Left ventricle myocardium superior (tissue), 1 donor: Measurements from ENCODE around the gene AKNA. TPM values are rescaled to one million over a fixed set of nuclear protein-coding genes. Genes with fewer than 3 reads are reported as not detected.

Experiments
- ATAC-seq: fragments of 200-7000 bp; cut with Tn5 transposase; one replicate; pipeline ENCODE4 v1.9.1; 2020; ENCODE audit warnings: mild to moderate bottlenecking, moderate library complexity
- DNase-seq: peaks from one replicate; pipeline ENCODE4 v3.0.0-alpha.2; 2020
- intact Hi-C: fragments of 100-400 bp; cut with micrococcal nuclease; formaldehyde crosslinking; loops from one replicate; pipeline ENCODE4 v1.11.0; 2022
- total RNA-seq: library from RNA; stranded (reverse); fragmentation: NEBNext Ultra II Directional; extraction: Animal tissue kit (Norgen Biotek cat#: 25700); gene quantifications from one replicate; pipeline ENCODE4 v1.2.1, GENCODE V29; 2021
- donor health status: DM: no; HTN: yes; CAD: no; lungs with severe emphysema.

The AKNA gene
- total RNA-seq, 1 donor from 2014 or later, result 5.1 TPM

- intact Hi-C loops, result loop anchor here (10.0 kb wide), 1 partner anchor 253 kb away; the partner anchor contains the start of gene TEX53
- DNase-seq, result no peak
- no peak for ATAC-seq
These were observed 13.6 kb upstream of the AKNA start for GRCh38 chr9:114401344-114401743.

DNA sequence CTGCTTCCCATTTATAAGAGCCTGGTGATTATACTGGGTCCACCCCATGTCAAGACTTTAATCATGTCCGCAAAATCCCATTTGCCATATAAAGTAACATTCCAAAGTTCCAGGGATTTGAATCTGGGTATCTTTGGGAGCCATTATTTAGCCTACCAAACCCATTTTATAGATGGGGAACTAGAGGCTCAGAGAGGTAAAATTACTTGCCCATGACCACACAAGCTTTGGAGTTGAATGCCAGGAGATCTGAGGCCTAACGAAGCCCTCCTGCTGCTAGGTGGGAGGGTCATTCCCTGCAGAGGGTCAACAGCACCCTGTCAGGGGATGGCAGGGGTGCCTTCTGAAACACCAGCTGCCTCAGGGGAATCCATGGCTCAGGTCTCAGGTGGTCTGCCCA lies 13.0 kb upstream of the AKNA start:
- ATAC-seq (no peak), DNase-seq (no peak)
- intact Hi-C loops, result loop anchor here (10.0 kb wide), 1 partner anchor 254 kb away; the partner anchor contains the start of gene TEX53

- intact Hi-C loops, result loop anchor here (10.0 kb wide), 1 partner anchor 255 kb away; the partner anchor contains the start of gene TEX53
- DNase-seq (no peak), ATAC-seq (no peak)
These were observed 12.4 kb upstream of the AKNA start for GRCh38 chr9:114400219-114400618.

DNA sequence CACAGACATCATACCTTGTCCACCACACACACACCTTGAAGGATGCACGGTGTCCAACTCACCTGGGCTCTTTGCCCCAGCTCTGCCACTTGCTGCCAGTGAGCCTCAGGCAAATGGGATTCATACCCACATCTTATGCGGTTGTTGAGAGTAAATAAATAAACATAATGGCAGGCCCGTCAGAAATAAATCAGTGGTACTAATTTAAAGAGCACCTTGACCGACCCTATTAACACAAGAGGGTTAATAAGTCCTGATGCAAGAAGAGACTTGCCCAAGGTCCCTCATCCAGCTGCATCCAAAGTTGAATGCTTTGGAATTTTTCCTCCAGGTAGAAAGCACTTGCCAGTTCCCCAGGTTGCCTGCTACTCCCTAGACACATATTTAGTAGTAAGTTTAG lies 11.6 kb upstream of the AKNA start:
- no peak for DNase-seq
- intact Hi-C loops, result no loop called here
- no peak for ATAC-seq

DNA sequence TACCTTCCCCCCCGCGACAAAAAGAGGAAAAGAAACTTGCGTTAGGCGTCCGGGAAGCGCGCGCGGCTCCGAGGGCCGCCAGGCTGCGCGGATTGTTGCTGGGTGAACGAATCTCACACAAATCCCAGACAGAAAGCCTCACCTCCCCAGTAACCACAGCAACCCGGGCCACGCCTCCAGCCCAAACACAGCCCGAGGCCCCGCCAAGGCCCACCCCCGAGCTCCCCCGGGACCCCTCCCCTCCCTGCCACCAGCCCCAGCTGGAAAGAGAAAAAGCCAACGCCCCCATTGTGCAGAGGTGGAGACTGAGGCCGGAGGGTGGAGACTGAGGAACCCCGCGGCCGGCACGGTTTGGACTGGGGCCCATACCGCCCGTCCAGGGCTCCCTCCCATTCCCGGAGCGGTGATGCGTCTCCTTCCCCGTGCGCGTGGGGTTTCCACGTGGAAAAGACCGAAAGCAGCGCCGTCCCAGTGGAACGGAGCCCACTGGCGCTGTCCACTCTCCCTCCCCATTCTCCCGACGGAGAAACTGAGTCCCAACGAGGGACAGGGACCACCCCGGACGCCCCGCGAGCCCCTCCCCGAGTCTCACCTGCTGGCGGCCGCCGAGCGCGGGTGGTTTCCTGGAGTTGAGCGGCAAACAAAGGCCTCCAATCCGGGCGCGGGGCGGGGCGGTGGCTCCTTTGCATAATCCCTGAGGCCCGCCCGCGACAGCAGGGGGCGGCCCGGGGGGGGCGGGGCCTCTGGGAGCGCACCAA lies 10.2 kb upstream of the AKNA start:
- intact Hi-C loops, result no loop called here
- ATAC-seq (peak; percentile 95), DNase-seq (peak; percentile 99)

GRCh38 chr9:114397219-114397847 lies 9.6 kb upstream of the AKNA start:
- intact Hi-C loops, result no loop called here
- DNase-seq (no peak), ATAC-seq (no peak)

- intact Hi-C loops, result no loop called here
- no peak for ATAC-seq
- no peak for DNase-seq
These were observed 8.9 kb upstream of the AKNA start for GRCh38 chr9:114396558-114397218.

GRCh38 chr9:114395768-114396167 lies 8.0 kb upstream of the AKNA start:
- intact Hi-C loops, result no loop called here
- ATAC-seq (no peak), DNase-seq (no peak)

DNA sequence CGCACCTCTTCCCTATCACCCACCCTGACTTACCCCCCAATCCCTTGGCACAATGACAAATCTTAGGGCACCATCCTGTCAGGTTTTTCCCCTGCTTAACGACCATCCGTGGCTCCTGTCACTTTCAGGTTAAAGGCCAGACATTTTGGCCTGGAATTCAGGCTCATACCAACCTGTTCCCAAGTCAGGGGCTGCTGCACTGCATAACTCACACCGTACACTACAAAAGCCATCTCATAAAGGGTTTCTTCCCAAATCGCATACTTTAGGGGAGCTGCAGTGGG lies 7.5 kb upstream of the AKNA start:
- ATAC-seq, result no peak
- DNase-seq, result no peak
- intact Hi-C loops, result no loop called here

GRCh38 chr9:114394523-114395333 lies 6.9 kb upstream of the AKNA start:
- ATAC-seq, result no peak
- intact Hi-C loops, result no loop called here
- no peak for DNase-seq

GRCh38 chr9:114392749-114393112 lies 4.9 kb upstream of the AKNA start:
- DNase-seq (no peak), ATAC-seq (no peak)
- intact Hi-C loops, result no loop called here

- no peak for ATAC-seq
- intact Hi-C loops, result no loop called here
- DNase-seq, result no peak
These were observed 3.2 kb upstream of the AKNA start for GRCh38 chr9:114390952-114391351.

- intact Hi-C loops, result no loop called here
- ATAC-seq (no peak), DNase-seq (no peak)
These were observed 2.0 kb upstream of the AKNA start for GRCh38 chr9:114389612-114390368.

- ATAC-seq, result no peak
- intact Hi-C loops, result no loop called here
- no peak for DNase-seq
These were observed 1.1 kb upstream of the AKNA start for GRCh38 chr9:114388764-114389375.

DNA sequence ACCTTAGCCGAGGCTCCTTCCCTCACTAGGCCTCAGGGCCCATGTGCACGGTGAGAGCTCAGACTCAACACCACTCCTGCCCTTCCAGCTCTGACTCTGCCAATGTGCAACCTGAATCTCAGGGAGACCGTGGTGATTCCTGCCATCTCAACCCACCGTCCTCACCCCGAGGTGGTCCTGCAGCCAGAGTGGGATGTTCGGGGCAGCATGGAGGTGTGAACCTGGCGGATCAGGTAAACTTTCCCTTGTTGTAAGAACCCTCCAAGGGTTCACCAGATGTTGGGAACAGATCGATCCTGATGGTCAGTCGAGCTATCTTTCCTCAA lies 538 bp upstream of the AKNA start:
- ATAC-seq (no peak), DNase-seq (no peak)
- intact Hi-C loops, result no loop called here

DNA sequence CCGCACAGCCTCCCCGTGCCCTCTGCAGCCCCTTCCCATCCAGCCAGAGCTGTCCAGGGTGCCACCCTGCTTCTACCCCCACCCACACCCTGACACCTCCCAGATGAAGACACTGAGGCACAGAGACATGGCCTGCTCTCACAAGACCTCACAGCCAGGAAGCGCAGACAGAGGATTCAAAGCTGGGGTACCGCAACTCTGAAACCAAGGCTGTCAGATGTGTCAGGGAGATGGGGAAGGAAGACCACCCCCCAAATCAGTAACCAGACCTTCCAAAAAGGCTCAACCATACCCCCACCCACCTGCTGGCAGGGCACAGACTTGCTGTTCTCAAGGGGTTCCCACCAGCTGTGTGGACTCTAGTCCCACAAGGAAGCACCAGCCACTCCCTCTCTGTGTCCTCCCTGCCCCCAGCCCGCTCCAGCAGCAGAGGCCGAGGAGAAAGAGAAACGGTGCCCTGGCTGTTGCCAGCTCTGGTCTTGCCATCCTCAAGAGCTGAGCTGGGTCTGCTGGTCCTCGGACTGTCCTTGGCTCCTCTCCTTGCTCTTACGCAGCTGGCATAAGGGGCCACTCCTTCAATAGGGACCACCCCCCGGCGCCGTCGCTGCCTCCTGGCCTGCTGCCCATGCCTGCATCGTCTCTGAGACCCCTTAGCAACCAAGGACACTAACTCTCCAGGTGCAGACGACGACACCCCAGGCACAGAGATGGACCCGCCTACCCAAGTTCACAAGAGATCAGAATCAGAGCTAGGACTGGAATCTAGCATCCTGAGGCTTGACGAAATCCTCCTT lies 699 bp downstream of the AKNA start:
- peak; percentile 32 for ATAC-seq

GRCh38 chr9:114386361-114386885 lies 1.4 kb downstream of the AKNA start:
- no peak for DNase-seq
- intact Hi-C loops, result no loop called here
- peak; percentile 17 for ATAC-seq

More for the DNA sequence above, 699 bp downstream of the AKNA start:
- intact Hi-C loops, result no loop called here
- peak; percentile 52 for DNase-seq
